HL-60 (cell line): Measurements from ENCODE around the gene HPCAL1.

Experiments
- DNase-seq, 2 experiments: peaks; one replicate each; pipeline ENCODE4 v3.0.0-alpha.2; 2010 to 2020; ENCODE audit warnings: low read depth in 1 of 2, low spot score in 1 of 2
- H3K27ac ChIP-seq: fragments of 250-450 bp; sonication (Bioruptor Pico); replicated peaks from 2 replicates; pipeline ENCODE4 v1.5.1; 2020; ENCODE audit warnings: mild to moderate bottlenecking, moderate library complexity
- H3K27me3 ChIP-seq: fragments of 250-450 bp; sonication (Bioruptor Pico); 2 replicates; pipeline ENCODE4 v1.5.1; 2021; ENCODE audit warnings: mild to moderate bottlenecking, moderate library complexity; ENCODE audit not compliant: insufficient read depth, poor library complexity, severe bottlenecking
- H3K4me3 ChIP-seq: replicated peaks from 2 replicates; pipeline ENCODE4 v1.5.1; 2011; ENCODE audit warnings: mild to moderate bottlenecking, control low read depth, low read length; ENCODE audit not compliant: insufficient read depth
- GABPA ChIP-seq: IDR thresholded peaks from 2 replicates; pipeline ENCODE4 v1.6.1; 2012; ENCODE audit warnings: low read depth
- POLR2AphosphoS5 ChIP-seq: IDR thresholded peaks from 2 replicates; pipeline ENCODE4 v1.6.1; 2012; ENCODE audit warnings: low read depth
- SPI1 ChIP-seq: IDR thresholded peaks from 2 replicates; pipeline ENCODE4 v1.6.1; 2012; ENCODE audit warnings: low read depth, mild to moderate bottlenecking, borderline replicate concordance
- TF ChIP-seq, protein P1 (sequence below): IDR thresholded peaks from 2 replicates; pipeline ENCODE4 v1.6.1; 2012; ENCODE audit warnings: low read depth; ENCODE audit not compliant: insufficient replicate concordance
- TF ChIP-seq, protein P2 (sequence below): IDR thresholded peaks from one replicate; pipeline ENCODE4 v1.5.1; 2011; ENCODE audit warnings: low read length, control low read depth, inconsistent platforms; ENCODE audit not compliant: insufficient read depth

Gene HPCAL1

DNA sequence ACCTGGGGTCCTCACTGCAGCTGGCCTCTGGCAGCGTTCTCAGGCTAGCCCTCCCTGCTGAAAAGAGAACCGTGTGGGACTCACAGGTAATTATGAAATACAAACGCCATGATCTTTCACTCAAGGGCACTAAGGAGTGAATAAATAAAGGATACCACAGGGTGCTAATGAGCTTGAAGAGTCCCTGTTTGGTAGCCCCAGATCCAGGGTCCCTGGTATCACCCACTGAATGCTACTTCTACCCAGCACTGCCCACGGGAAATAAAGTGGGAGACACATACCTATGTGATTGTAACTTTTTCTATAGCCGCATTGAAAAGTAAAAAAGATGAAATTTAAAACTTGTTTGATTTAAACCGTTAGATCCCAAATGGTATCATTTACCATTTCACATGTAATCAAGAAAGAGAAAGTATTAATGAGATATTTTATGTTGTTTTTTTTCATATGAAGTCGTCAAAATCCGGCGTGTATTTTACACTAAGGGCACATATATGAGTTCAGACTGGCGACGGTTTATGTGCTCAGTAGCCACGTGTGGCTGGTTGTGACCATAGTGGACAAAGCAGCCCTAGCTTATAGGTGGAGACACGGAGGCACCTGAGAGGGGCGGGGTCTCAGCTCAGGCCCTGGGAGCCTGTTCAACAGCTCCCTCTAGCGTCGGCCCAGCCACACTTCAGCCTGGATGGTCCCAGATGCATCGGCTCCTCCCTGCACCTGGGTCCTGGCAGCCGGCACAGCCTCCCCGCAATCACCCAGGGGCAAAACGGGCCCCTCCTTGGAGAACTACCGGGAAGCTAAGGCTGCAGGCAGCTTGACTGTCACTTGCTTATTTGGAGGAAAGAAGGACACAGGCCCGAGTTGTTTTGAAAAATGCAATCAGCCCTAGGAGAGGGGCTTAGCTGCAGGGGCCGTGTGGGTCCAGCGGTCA, 106.2 kb downstream of the HPCAL1 start:
- H3K27me3 ChIP-seq: no peaks in the 10 kb centered on the region
- TF ChIP-seq, protein P1, sequence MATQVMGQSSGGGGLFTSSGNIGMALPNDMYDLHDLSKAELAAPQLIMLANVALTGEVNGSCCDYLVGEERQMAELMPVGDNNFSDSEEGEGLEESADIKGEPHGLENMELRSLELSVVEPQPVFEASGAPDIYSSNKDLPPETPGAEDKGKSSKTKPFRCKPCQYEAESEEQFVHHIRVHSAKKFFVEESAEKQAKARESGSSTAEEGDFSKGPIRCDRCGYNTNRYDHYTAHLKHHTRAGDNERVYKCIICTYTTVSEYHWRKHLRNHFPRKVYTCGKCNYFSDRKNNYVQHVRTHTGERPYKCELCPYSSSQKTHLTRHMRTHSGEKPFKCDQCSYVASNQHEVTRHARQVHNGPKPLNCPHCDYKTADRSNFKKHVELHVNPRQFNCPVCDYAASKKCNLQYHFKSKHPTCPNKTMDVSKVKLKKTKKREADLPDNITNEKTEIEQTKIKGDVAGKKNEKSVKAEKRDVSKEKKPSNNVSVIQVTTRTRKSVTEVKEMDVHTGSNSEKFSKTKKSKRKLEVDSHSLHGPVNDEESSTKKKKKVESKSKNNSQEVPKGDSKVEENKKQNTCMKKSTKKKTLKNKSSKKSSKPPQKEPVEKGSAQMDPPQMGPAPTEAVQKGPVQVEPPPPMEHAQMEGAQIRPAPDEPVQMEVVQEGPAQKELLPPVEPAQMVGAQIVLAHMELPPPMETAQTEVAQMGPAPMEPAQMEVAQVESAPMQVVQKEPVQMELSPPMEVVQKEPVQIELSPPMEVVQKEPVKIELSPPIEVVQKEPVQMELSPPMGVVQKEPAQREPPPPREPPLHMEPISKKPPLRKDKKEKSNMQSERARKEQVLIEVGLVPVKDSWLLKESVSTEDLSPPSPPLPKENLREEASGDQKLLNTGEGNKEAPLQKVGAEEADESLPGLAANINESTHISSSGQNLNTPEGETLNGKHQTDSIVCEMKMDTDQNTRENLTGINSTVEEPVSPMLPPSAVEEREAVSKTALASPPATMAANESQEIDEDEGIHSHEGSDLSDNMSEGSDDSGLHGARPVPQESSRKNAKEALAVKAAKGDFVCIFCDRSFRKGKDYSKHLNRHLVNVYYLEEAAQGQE: no peak
- TF ChIP-seq SPI1: no peak
- TF ChIP-seq GABPA: no peak
- TF ChIP-seq, protein P2, sequence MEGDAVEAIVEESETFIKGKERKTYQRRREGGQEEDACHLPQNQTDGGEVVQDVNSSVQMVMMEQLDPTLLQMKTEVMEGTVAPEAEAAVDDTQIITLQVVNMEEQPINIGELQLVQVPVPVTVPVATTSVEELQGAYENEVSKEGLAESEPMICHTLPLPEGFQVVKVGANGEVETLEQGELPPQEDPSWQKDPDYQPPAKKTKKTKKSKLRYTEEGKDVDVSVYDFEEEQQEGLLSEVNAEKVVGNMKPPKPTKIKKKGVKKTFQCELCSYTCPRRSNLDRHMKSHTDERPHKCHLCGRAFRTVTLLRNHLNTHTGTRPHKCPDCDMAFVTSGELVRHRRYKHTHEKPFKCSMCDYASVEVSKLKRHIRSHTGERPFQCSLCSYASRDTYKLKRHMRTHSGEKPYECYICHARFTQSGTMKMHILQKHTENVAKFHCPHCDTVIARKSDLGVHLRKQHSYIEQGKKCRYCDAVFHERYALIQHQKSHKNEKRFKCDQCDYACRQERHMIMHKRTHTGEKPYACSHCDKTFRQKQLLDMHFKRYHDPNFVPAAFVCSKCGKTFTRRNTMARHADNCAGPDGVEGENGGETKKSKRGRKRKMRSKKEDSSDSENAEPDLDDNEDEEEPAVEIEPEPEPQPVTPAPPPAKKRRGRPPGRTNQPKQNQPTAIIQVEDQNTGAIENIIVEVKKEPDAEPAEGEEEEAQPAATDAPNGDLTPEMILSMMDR: peak; percentile 91
- 0 out of 2 replicates have a peak, but pooled peaks have one; percentile 52 for TF ChIP-seq POLR2AphosphoS5
- H3K4me3 ChIP-seq: no peak overlapping the region
- peak overlapping the region; percentile 75 for H3K27ac ChIP-seq
- DNase-seq: peak; percentile 85 to 88

DNA sequence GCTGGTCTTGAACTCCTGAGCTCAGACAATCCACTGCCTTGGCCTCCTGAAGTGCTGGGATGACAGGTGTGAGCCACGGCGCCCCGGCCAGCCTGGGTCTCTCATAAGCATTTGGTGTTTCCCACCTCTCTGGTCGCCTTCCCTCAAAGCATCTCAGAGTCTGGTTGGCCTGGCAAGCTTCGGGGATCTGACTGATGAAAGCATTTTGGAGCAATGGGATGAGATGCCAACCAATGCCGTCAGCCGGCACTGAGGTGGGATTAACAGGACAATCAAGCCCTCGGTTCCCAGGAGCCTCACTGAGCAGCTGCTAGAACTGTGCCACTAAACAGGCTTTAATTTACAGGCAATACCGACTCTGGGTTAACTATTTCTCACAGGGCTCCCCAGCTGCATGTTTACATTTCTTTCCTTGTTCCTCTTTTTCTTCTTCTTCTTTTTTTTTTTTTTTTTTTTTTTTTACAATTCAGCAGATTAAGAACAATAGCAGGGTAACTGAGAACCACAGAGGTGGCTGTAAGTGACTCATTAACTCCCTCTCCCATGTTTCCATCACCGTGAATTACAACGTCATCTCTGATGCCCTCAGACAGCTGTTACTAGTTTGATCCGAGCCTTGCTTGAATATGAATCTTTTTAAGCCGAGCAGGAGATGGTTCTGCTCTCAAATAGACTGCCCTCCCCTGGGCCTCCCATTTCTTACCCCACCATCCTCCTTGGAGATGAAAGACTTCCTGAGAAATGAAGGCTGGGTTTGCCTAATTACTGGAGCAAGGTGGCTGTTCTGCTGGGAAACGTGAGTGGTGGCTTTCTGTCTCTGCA, 107.5 kb downstream of the HPCAL1 start:
- TF ChIP-seq GABPA (no peak), POLR2AphosphoS5 (peak; percentile 33; the same call in 1 of the 2 replicates), SPI1 (peak; percentile 83)
- Histone ChIP-seq H3K4me3 (no peak overlapping the region), H3K27ac (peak overlapping the region; percentile 63), H3K27me3 (no peaks in the 10 kb centered on the region)
- peak; percentile 75 to 77 for DNase-seq

DNA sequence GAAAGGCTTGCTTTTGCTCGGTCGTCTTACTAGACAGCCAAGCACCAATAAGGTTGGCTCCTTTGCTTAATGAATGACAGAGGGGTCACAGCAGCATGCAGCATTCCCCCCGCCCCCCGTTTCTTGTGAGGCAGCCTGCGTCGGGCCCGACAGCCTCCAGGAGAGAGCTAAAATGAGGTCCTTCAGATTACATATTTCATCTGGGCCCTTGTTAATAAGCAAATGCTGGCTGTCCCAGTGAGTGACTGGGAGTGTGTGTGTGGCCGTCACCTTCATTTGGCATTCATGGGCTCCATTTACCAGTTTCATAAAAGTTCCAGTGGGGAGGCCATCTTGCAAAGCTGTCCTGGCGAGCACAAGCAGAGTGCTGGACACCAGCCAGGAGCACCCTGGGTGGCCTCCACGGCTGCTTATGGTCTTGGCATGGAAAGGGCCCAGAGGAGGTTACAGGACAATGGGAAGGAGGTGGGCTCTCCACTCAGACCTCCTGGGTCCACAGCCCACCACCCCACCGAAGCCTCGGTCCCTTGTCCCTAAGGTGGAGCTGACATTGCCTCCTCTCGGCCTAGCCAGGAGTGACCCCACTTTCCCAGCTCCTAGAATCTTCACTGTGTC, 108.2 kb downstream of the HPCAL1 start:
- H3K4me3 ChIP-seq: no peak overlapping the region
- no peaks in the 10 kb centered on the region for H3K27me3 ChIP-seq
- TF ChIP-seq, protein P1: no peak
- TF ChIP-seq SPI1 (no peak), GABPA (no peak), POLR2AphosphoS5 (no peak)
- TF ChIP-seq, protein P2: no peak
- DNase-seq: no peak
- H3K27ac ChIP-seq: peak overlapping the region; percentile 53

DNA sequence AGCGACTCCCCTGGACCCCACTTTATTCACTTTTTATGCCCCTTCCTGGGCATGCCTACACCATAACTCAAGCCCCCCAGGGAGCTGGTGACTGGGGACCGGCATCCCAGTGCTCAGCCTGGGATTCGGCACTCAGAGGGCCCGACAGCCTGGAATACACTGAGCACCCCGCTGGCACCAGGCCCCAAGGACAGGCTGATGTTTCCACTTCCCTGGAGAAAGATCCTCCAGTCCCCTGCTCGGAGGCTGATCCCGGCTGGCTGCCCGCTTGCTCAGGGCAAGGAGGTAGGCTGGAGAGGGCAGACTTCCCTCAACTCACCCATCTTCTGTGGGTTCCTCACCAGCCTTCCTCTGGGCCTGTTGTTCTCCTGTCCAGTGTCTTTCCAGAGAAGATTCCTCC, 108.9 kb downstream of the HPCAL1 start:
- no peak for DNase-seq

More for the DNA sequence above, 108.9 kb downstream of the HPCAL1 start:
- TF ChIP-seq, protein P2: no peak
- TF ChIP-seq GABPA: no peak
- TF ChIP-seq, protein P1: no peak
- no peak for TF ChIP-seq SPI1
- TF ChIP-seq POLR2AphosphoS5: no peak
- Histone ChIP-seq H3K27ac (no peak overlapping the region), H3K4me3 (no peak overlapping the region), H3K27me3 (no peaks in the 10 kb centered on the region)
